ENCODE data around the gene BRSK2.
"Not testable (repeated sequence)": the region's sequence is repeated elsewhere in the genome, so short reads cannot be mapped to it uniquely, and the experiment has no call there.

The BRSK2 gene

DNA sequence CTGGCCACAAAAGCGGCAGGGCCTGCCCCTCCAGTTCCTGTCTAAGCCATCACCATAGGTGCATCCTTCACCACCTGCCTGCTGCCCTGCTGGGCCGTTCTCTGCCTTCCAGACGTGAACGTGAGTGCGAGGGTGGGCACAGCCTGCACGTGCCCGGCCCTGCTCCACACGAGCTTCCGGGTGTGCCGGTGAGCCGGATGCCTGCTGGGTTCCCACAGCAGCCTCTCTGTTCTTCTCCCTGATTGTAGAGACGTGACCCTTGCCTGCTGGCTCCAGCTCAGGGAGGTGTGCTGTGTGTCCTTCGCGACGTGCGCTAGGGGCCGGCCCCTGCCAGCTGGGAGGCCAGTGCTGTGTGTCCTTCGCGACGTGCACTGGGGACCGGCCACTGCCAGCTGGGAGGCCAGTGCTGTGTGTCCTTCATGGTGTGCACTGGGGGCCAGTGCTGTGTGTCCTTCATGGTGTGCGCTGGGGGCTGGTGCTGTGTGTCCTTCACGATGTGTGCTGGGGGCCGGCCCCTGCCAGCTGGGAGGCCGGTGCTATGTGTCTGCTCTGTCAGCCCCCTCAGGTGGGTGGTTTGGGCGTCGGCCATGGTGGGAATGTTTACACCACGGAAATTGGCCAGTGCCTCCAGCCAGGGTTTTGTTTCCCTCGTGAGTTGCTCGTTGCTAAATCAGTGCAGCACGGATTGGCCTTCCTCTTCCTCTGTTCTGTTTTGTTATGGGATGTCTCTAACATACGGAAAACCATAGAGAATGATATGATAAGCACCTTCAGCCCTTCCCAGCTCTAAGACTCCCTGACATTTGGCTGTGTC lies 35.4 kb upstream of the BRSK2 start:
- no peak for DNase-seq (ENCODE audit: low read depth in 2 of 2)

DNA sequence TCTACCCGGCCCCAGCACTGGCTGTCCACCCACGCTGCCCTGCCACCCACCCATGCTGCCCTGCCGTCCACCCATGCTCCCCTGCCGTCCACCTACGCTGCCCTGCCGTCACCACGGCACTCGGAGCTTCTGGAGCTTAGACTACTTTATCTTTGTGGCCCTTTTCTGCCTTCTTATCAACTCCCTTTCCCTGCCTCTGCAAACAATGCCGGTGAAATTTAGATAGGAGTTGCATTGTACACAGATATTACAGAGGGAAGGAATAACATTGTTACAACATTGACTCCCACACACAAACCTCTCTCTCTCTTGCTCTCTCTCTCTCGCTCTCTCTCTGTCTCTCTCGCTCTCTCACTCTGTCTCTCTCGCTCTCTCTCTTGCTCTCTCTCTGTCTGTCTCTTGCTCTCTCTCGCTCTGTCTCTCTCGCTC lies 33.7 kb upstream of the BRSK2 start:
- DNase-seq (ENCODE audit: low read depth in 2 of 2), result no peak

DNA sequence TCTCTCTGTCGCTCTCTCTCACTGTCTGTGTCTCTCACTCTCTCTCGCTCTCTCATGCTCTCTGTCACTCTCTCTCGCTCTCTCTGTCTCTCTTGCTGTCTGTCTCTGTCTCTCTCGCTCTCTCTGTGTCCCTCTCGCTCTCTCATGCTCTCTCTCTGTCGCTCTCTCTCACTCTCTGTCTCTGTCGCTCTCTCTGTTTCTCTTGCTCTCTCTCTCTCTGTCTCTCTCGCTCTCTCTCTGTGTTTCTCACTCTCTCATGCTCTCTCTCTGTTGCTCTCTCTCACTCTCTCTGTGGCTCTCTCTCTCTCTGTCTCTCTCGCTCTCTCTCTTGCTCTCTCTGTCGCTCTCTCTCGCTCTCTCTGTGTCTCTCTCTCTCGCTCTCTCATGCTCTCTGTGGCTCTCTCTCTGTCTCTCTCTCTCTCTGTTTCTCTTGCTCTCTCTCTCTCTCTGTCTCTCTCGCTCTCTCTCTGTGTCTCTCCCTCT lies 33.2 kb upstream of the BRSK2 start:
- no peak for DNase-seq (ENCODE audit: low read depth in 2 of 2)

DNA sequence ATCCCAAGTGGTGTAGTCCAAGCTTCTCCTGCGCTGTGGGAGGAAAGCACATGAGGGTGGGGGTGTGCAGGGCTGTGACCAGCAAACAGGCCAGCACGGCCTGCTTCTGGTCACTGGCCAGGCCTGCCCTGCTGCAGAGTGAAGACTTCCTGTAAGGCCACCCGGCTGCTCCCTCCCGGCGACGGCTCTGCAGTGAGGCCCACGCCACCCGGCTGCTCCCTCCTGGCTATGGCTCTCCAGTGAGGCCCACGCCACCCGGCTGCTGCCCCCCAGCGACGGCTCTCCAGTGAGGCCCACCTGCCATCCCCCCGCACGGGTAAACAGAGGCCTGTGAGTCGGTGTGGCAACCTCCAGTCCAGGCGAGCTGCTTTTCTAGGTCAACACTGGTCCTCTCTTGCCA lies 31.4 kb upstream of the BRSK2 start:
- no peak for DNase-seq (ENCODE audit: low read depth in 2 of 2)

DNA sequence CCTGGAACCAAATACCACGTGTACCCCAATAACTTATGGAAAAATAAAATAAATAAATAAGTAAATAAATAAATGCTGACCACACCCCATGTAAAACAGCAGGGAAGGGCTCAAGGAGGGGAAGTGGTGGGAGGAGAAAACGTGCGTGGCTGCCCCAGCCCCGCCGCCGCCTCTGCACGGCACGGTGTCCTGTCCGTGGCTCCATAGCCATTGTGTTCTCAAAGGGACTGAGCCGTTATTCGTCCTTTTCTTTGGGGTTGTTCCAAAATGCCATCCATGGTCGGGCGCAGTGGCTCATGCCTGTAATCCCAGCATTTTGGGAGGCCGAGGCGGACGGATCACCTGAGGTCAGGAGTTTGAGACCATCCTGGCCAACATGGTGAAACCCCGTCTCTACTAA lies 30.8 kb upstream of the BRSK2 start:
- not testable (repeated sequence) for DNase-seq (ENCODE audit: low read depth in 2 of 2)

DNA sequence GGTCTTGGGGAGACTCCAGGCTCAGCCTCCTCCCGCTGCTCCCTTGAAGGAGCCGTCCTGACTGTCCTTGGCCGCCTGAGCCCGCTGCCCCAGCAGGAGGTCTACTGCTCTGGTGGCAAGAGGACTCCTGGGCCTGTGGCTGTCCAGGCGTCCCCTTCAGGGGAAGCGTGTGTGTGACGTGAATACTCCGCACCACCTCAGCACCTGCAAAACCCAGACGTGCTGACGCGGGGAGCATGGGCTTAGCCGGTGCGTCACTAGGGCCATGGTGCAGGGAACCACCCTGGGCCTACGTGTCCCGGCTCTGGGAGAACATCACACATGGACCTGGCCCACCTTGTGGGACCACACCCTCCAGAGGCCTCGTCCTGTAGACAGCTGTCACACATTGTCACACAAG lies 30.2 kb upstream of the BRSK2 start:
- no peak for DNase-seq (ENCODE audit: low read depth in 2 of 2)

DNA sequence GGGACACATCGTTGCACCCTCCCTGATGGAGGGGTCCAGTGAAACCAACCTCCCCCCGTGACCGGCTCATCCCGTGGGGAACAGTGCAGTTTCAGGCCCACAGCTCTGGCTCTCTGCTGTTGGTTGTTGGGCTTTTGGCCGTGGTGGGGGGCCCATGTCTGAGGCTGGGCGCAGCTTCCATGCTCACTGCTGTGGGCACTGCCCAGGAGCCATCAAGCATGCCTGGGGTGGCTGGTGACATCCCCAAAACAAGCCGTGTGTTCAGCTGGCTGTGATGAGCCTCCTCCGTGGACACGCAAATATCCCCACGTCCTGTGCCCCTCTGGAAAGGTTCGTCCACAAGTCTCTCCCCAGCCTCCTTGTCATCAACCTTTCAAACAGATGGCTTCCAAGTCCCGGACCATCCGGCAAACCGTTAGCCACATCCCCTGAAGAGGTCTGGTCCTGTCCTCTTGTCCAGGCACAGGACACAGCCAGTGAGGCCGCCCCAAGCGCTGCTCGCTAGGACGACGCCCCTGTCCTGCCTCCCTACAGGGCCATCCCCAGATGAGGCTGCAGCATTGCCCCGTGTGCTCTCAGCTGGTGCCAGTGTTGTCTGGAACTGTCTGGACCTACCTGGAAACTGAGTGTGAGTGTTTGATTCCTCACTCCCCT lies 29.4 kb upstream of the BRSK2 start:
- DNase-seq (ENCODE audit: low read depth in 2 of 2), result no peak

DNA sequence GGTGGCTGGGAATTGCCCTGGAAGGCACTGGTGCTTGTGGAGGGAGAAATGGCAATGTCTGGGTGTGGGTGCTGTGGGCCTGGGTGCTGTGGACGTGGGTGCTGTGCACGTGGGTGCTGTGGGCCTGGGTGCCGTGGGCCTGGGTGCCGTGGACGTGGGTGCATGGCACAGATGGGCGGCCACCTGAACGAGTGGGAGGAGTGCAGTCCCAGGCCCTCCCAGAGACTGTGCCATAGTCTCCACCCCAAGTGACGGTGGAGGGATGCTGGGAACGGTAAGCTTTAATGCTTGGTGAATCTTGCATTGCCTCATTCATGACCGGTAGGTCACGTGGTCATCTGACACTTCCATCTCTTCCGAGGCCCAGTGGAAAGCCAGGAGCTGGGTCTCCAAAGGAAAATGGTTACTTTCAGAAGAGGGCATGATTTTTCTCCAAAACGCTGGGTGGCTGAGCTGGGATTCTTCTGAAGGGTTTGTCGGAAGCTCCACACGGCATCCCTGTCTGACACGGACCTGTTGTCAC lies 28.8 kb upstream of the BRSK2 start:
- no peak for DNase-seq (ENCODE audit: low read depth in 2 of 2)

DNA sequence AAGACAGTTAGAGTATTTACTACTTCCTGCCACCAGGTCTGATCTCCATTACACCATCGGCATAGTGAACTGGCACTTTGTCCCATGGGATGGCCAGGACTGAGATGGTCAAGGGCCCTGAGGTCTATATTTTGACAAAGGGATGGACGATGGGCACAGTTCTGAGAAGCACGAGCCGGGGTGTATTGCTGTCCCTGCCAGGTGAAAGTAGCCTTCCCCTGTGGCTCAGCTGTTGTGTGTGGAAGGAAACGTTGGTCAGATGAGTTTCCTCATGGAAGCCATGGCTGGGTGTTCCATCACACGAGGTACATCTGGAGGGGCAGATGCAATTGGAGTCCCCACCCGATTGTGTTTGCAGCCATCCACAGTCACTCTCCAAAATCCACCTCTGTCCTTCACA lies 27.9 kb upstream of the BRSK2 start:
- no peak for DNase-seq (ENCODE audit: low read depth in 2 of 2)

DNA sequence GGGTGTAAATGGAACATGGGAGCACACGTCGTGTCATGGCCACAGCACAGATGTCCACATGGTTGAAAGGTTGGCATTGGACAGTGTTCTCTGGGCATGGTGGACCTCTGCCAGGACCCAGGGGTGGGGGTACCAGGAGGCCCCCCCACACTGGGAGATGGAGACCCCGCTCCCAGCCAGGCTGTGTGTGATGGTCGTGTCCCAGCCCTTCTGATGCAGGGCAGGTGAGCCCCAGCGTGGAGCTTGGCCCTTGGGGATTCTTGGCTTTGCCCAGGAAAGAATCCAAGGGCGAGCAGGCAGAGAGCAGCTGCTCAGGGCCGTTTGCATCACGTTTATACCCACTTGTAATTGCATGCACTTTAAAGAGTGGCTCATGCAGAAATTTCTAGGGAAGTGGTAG lies 22.0 kb upstream of the BRSK2 start:
- no peak for DNase-seq (ENCODE audit: low read depth in 2 of 2)

DNA sequence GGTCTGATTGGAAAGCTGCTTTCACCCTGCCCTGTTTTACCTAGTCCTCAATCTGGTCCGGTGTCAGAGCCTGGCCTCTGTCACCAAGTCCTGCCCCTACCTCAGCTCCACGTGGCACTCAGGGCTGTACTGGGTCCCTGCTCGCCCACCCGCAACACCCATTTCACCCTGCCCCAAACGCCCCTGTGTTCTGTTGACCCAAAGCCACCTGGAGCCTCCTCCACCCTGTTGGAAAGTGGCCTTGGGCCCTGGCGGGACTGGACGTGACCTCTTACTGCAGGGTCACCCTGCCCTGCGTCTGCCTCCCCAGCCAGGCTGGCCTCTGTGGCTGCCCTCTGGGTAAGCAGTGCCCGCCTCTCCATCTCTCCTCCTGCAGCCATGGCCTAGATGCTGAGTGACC lies 21.5 kb upstream of the BRSK2 start:
- no peak for DNase-seq (ENCODE audit: low read depth in 2 of 2)

DNA sequence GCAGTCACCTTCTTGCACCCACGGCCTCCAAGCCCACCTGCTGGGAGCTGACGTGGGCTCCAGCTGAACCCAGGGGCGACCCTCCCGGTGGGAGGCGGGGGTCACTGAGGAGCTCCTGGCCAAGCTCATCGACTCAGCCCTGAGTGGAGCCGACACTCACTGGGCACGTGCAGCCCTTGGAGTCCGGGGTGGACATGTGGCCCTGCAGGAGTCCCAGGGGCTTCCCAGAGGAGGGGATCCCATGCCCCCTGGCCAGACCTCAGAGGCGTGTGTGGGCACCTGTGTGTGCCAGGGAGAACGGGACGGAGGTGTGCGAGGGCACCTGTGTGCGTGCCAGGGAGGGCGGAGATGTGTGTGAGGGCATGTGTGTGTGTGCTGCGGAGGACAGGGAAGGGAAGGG lies 20.8 kb upstream of the BRSK2 start:
- DNase-seq (ENCODE audit: low read depth in 2 of 2), result no peak

DNA sequence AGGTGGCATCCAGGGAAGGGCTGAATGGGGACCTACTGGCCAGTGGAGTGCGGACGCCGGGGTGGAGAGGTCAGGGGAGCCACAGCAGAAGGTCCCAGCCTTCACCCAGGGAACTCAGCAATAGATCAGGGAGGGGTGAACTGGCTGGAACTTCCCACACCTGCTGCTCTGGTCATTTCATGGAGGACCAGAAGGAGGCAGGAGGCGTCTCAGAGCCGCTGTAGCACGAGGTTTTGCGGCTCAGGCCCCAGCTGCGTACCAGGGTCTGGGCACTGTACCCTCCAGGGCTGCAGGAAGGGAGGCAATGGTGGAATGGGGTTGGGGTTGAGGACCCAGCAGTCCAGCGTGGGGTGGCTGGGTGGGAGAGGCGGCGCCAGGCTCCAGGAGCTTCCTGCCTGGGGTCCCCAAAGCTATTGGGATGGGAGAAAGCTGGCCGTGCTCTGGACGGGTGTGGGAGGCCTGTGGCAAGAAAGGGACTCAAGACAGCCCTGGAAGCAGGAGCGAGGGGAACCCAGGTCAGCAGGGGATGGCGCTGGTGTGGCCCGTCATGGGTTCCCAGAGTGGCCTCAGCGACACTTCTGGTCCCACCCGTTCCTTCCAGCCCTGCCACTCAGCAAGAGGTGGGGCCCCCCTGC lies 20.2 kb upstream of the BRSK2 start:
- no peak for DNase-seq (ENCODE audit: low read depth in 2 of 2)

DNA sequence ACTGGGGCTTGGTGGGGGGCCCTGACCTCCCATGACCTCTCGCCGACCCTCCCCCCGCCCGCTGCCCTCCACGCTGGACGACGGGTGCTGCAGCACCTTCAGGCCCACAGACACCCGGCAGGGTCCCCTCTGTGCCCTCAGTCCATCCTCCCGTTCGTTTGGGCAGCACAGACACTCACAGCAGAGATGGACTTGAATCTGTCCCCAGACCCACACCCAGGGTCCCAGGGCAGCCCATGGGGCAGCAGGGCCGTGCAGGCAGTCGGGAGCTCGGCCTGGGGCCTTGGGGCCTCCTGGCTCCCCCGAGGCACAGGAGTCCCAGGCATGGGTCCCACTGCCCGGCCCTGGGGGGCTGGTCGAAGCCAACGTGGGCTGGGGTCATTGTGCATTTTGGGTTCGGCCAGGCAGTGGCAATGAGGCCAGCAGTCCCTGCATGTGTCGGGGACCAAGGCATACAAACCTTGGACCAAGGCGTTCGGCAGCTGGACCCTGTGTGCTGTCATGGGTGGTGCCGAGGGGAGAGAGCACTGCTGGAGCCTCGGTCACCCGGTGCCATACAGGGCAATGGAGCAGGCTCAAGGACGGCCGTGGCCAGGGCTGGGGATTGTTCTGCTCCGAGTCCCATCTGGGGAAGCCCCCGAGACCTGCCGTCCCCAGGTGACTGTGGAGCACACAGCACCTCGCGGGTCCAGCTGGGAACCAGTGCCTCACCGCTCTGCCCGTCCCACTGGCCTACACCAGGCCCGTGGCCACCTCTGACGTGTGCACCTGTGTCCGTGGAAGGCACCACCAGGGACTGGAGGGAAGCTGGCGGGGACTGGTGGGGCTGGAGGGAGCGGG lies 19.3 kb upstream of the BRSK2 start:
- no peak for DNase-seq (ENCODE audit: low read depth in 2 of 2)

DNA sequence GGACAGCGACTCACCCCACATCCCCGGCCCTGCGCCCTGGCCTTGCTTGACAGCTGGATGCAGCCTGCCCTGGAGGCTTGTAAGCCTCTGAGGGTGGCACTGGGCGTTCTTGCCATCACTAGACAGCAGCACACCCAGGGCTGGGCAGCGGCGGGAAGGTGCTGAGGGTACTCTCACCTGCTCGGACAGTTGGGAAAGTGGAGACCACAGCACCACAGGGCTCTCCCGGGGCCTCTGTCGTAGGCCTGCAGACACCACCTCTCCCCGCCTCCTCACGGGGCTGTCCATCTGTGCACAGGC lies 18.8 kb upstream of the BRSK2 start:
- no peak for DNase-seq (ENCODE audit: low read depth in 2 of 2)

DNA sequence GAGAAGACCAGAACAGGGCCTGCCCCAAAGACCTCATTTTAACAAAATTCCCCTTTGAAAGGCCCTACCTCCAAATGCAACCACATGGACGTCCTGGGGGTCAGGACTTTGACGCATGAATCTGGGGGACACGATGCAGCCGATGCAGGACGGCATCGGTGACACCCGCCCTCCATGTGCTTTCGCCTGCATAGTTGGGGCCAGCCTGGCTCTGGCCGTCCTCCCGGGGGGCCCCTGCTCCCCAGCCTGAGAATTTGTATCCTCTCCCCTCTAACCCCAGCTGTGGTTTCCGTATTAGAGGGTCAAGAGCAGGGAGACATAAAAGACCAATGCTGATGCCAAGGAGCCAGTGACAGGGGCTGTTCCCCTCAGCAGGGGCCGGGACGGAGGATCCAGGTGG lies 18.4 kb upstream of the BRSK2 start:
- no peak for DNase-seq (ENCODE audit: low read depth in 2 of 2)

DNA sequence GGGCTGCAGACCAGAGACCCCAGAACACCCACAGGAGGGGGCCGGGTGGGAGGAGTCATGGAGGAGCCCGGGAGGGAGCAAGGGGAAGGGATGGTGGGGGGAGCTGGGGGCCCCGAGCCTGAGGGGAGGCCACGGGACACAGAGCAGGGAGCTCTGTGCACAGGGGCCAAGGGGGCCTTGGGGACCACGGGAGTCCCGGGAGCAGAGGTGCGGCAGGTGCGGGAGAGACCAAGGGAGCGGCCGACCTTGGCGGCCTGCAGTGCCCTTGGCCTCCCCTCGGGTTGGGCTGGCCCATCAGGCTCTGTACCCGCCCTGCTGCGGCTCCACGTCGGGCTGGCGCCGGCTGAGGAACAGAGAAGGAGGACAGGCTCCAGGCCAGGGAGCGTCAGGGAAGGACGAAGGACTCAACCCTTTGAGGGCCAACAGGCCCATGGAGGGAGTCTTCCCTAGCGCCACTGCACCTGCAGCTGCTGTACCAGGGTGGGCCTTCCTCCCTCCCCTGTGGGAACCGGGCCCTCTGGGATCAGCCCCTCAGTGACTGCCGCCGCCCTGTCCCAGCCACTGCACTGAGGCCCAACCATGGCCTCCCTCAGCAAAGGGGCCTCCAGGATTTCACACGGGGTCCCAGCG lies 17.8 kb upstream of the BRSK2 start:
- no peak for DNase-seq (ENCODE audit: low read depth in 2 of 2)

DNA sequence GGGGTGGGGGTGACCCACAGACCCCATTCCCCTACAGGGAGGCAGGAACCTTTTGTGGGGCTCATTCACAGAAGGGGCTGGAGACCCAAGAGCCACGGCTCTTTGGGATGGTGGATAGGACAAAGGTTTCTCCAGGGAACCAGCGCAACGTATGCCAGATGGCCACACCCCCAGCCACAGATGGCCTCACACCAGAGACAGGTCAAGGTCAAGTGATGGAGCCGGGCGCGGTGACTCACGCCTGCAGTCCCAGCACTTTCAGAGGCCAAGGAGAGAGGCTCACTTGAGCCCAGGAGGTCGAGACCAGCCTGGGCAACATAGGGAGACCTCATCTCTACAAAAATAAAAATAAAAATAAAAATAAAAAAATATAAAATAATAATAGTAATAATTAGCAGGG lies 17.1 kb upstream of the BRSK2 start:
- no peak for DNase-seq (ENCODE audit: low read depth in 2 of 2)

DNA sequence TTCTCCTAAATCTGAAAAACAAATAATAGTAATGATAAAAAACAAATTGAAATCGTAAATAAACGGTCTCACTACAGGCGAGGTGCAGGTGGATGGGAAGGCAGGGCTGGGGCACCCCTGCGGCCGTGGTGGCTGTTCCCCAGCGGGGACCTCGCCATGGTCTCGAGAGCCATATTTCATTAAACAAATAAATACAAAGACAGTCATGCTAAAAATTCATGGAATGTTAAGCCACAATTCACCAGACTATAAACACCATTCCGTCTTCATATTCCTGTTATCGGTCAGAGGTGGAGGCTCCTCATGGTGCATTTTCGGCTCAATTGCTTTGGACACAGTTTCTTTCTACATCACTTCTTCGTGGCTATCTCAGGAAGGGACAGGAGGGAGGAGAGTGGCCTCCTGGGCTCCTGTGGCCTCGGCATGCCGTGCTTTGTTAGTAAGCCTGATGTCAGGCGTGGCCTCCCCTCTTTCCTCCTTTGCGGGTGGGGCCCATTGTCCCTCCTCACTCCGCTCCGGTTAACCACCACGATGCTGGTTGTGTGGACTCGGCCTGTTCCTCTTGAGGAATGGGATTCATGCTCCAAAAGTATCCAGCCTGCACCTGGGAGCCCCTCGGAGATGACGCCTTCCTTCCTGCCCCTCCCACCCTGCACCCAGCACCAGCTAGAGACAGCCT lies 16.1 kb upstream of the BRSK2 start:
- DNase-seq (ENCODE audit: low read depth in 2 of 2), result no peak

DNA sequence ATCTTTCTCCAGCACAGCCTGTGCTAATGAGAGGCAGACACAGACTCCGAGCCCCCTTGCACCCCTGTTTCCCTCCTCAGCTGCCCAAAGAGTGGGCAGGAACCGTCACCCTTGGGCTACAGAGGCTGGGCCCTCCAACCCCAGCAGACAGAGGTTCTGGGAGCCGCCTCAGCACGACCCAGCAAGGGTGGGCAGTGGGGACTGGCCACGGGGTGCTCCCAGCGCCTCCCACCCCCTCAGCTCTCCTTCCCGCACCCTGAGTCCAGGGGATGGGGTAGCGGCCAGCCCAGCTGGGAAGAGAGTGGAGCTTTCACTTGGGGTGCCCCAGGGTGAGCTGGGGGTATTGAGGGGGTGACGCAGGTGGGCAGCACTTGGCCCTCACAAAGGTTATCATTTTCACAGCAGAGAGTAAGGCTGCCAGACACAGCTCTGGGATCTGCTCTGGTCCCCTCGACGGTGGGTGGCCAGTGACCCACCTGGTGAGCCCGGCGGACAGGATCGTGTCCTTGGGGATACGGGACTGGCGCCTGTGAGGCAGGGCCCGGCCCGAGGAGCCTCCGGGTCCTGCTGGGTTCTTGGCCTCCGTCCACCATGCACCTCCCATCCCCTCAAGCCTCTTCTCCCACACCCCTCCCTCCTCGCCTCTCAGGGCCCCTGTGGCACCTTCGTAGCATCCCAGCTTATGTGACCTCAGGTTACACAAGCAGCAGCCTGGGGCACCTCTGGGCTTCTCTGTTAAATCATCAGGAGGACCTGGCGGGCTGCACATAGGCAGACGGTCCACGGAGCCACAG lies 14.4 kb upstream of the BRSK2 start:
- DNase-seq (ENCODE audit: low read depth in 2 of 2), result no peak

All from stimulated activated CD4-positive, alpha-beta T cell treated with anti-CD3 and anti-CD28 coated beads, Interleukin-12 subunit alpha, Interleukin-12 subunit beta, amount 100 ng/mL, for 24 hours (primary cell).